GM12878 (cell line): ENCODE results near the gene TARBP2.

Source experiments
- CTCF ChIP-seq, 3 experiments: IDR thresholded peaks in 2 of 3; conservative IDR thresholded peaks in 1 of 3; 2 replicates each; pipeline ENCODE4 v1.5.1; 2011; ENCODE audit warnings: low read depth in 3 of 3, low read length in 3 of 3, mild to moderate bottlenecking in 3 of 3, control low read depth in 2 of 3, moderate library complexity in 2 of 3, inconsistent platforms in 1 of 3, mixed read lengths in 1 of 3; ENCODE audit not compliant: control insufficient read depth in 2 of 3, insufficient read depth in 1 of 3; ENCODE audit errors: extremely low read depth in 1 of 3
- E2F4 ChIP-seq: IDR thresholded peaks from 2 replicates; pipeline ENCODE4 v1.6.1; 2012; ENCODE audit warnings: low read depth, low read length, improper control_type of control experiment
- EZH2 ChIP-seq: IDR thresholded peaks from 2 replicates; pipeline ENCODE4 v1.6.1; 2012; ENCODE audit warnings: low read depth, mild to moderate bottlenecking, control low read depth, inconsistent platforms, low read length, borderline replicate concordance; ENCODE audit not compliant: control insufficient read depth
- JUNB ChIP-seq: IDR thresholded peaks from 2 replicates; pipeline ENCODE4 v1.6.1; 2016; ENCODE audit warnings: antibody characterized with exemption, mild to moderate bottlenecking
- JUND ChIP-seq: IDR thresholded peaks from 2 replicates; pipeline ENCODE4 v1.6.1; 2012; ENCODE audit warnings: low read depth, mild to moderate bottlenecking, low read length, improper control_type of control experiment, moderate library complexity
- POLR2AphosphoS5 ChIP-seq: IDR thresholded peaks from 2 replicates; pipeline ENCODE4 v1.6.1; 2011; ENCODE audit warnings: mild to moderate bottlenecking, low read length, inconsistent platforms
- TAF1 ChIP-seq: IDR thresholded peaks from 2 replicates; pipeline ENCODE4 v1.6.1; 2011; ENCODE audit warnings: mild to moderate bottlenecking, low read depth, low read length, borderline replicate concordance

GRCh38 chr12:53492830-53493609 lies 8.1 kb upstream of the TARBP2 start:
- TF ChIP-seq EZH2 = no peak
- TF ChIP-seq TAF1 = no peak
- 0 out of 2 replicates have a peak, but pooled peaks have one; percentile 16 for TF ChIP-seq E2F4
- no peak for TF ChIP-seq JUNB
- TF ChIP-seq JUND = peak; percentile 71; the same call in 1 of the 2 replicates
- TF ChIP-seq POLR2AphosphoS5 = peak; percentile 45; the same call in 1 of the 2 replicates
- TF ChIP-seq CTCF (IDR thresholded peaks at IDR 0.05 in 2 of 3, conservative IDR thresholded peaks at IDR 0.05 in 1 of 3; ENCODE audit: control insufficient read depth in 2 of 3, extremely low read depth in 1 of 3, insufficient read depth in 1 of 3, low read depth in 3 of 3, low read length in 3 of 3) = no peak
